ENCODE results near the gene N4BP2.

Gene N4BP2

DNA sequence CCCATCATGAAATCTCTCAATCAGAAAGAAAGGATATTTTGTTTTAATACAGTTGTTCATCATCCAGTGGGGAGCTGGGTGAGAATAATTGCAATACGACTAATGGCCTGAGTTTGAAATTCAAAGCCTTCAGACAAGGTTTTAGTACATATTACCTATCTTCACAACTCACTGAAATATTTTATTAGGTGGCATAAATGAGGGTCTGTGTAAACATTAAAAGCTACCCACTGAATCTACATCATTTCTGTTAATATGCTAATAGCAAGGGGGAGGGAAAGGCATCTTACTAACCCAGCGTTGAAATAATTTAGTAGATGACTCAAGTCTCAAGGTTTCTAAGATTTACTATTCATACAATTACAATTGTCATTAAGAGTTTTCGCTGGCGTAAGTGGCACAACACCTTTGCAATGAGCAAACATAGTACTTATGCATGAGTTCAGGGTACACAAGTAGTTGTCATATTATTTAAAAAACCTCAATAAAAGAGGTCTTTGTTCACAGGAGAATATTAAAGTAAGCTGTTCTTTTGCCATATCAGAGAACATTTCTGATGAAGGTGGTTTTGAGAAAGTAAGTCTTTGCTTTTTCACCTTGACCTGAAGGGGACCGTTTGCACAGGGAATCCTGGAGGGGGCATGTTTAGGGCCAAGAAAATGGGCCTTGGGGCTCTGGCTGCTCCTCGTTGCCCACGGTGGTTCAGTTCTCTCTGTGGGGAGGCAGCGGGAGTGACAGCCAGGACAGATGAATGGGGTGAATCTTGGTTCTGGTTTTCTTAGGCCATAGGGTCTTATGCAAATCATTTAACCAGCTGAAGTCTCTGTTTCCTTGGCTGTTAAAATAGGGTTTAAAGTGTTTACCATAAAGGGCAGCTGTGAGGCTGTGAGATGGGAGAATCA is 135.7 kb downstream of the N4BP2 start:
- DNase-seq (ENCODE audit: low spot score): no peak

DNA sequence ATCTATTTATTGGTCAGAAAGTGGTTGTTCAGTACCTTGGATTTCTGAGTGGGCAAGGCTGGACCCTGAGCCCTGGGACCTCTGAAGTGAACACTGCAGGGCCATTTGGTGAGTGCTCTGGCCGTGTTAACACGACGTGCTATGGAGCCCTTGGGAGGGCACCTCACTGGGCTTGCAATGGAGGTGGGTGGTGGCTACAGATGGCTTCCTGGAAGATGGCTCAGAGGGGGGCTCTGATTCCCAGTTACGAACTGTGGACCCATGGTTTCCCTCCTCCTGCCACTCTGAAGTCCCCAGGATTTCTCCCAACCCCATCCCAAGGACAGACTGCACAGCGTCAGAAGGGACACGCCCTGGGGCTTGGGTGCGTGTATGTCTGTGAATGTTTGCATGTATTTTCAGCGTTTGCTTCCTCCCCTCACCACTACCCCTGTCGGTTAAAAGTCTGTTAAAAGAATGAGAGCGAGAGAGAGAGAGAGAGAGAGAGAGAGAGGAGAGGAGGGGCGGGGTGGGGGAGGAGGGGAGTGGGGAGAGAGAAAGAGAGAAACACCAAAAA is 136.4 kb downstream of the N4BP2 start:
- DNase-seq (ENCODE audit: low spot score): no peak

DNA sequence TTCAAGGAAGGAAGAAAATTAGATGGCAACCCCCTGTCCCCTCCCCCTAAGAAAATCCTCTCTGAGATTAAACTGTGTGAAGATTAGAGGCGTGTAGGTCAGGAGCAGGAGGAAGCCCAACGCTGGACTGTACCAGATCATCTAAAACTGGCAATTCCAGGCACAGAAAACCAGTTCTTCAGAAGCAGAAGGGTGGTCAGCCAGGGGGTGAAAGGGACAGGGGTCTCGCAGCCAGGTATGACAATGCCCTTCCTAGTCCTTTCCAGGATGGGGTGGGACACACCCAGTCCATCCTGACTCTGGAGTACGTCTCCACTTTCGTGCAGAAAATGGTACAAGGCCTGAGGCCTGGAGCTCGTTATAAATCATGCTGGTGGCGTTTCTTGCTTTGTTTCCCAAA is 136.9 kb downstream of the N4BP2 start:
- no peak for DNase-seq (ENCODE audit: low spot score)

DNA sequence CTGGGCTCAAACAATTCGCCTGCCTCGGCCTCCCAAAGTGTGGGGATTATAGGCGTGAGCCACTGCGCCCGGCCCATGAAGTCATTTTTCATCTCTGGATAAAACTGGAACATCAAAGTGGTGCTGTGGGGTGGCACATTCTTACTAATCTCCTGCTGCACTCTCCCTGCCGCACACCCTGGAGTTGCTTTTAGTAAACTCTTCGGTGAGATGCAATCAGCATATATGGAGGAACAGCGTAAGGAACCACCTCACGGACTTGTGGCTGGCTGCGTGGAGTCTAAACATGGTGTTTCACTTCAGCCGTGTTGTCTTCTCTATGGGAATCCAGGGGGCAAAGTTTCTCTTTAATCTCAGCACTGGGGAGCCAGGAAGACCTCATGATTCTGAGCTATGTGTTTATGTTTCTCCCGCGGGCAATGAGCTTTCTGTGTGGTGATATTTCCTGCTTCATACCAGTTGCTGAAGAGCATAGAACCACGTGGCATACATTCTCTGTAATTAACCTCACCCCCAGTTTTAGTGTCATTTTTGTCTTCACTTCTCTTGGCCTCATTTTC is 138.0 kb downstream of the N4BP2 start:
- DNase-seq (ENCODE audit: low spot score): peak; percentile 13

DNA sequence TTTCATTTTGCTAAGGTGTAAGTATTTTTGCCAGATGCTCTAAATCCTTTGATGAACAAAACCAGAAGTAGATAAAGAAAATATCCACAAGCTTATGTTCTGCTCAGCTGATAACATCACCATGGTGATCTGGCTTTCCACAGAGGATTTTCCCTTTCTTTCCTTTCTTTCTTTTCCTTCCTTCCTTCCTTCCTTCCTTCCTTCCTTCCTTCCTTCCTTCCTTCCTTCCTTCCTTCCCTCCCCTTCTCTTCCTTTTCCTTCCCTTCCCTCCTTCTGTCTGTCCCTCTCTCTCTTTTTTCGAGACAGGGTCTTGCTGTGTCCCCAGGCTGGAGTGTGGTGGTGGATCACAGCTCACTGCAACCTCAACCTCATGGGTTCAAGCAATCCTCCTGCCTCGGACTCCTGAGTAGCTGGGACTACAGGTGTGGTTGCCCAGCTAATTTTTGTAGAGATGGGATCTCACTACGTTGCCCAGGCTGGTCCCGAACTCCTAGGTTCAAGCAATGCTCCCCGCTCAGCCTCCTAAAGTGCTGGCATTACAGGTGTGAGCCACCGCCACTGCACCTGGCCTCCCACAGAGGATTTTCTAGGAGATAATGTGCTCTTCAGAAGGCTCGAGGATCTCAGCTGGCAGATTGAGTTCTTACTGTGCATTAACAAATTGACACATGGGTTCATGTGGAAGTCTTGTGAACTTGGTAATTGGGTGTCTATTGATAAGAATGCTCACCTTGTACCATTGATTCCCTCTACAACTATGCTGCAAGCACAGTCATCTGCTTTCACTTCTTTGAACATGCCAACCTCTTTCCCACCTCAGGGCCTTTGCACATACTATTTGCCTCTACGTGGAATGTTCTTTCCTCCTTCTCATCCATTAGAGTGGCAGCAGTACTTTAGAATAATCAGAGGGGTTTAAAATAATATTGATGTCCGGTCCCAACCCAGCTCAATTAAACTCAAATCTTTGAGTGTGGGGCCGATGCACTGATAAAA is 138.8 kb downstream of the N4BP2 start:
- no peak for DNase-seq (ENCODE audit: low spot score)

DNA sequence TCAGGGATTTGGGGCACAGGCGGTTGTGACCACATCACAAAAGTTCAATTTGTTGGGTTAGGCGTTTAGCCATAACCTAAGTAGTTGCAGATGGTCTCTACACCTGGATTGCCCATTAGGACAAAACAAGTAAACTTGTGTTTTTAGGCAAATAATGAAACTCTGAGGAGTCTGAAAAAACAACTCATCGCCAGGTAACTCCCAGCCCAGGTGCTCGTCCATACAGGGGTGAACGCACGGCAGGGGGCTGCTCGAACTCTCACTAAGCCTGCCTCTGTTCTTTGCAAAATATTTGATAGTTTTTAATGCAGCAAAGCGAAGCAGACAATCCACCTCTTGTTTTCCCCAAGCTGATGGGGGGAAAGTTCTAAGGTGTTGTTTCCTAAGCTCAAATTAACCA is 139.6 kb downstream of the N4BP2 start:
- no peak for DNase-seq (ENCODE audit: low spot score)

DNA sequence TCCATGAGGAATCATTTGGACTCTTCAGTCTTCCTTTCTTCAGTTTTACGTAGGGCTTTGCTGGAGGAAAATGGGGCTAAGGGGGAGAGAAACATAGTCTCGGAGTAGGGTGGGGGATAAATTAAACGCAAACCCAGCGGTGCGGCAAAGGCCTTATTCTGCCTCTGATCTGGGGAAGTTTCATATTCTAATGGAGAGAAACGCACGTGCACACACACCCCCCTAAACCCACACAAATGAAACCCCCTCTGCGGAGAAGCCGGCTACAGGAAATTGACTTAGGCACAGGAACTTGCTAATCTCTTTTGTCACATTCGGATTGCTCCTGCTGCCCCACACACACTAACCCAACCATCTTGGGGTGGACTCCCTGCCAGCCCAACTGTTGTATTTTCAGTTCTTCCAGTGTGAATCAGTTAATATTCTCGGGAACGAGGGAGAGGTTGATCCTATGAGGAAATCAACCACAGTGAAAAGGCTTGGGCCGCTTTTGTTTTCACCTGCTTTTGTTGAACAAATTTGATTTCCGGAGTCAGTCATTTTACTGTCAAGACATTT is 140.2 kb downstream of the N4BP2 start, which contains the start of gene RHOH:
RHOH (plus strand) TSS at position 308 of the 558 bp plus-strand sequence. CDS start 46,356 bp downstream, outside the sequence.
- DNase-seq (ENCODE audit: low spot score): no peak

DNA sequence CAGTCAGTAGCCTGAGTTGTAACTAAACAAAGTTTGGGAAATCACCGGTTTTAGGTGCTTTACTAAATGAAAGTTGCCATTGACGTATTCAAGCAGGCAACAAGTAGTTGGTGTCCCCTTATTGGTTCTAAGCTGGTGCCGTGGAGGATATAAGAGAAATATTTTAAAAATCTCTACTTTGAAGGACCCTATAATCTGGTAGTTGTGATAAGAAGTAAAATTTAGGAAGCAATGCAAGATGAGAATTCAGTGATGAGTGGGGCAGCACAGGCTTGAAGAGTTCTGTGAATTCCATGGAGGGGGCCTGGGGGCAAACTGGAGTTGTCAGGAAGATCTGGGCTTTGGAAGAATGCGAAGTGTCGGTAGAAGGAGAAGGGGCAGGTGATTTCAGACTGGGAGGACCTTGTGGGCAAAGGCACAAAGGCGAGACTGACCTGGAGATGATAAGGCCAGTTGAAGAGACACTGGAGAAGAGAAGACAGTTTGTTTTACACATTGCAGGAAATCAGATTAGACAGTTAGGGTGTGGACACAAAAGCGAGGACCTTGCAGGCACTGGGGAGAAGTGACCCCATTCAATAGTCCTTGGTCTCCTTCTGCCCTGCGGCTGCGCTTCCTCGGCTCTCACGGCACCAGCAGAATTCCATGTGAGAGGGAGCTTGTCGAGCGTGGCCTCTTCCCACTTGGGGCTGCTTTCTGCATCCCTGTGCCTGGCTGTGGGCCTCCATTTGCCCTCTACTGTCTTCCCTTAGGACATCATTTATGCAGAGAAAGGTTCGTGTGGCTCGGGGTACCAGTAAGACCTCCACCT is 141.4 kb downstream of the N4BP2 start:
- no peak for DNase-seq (ENCODE audit: low spot score)

DNA sequence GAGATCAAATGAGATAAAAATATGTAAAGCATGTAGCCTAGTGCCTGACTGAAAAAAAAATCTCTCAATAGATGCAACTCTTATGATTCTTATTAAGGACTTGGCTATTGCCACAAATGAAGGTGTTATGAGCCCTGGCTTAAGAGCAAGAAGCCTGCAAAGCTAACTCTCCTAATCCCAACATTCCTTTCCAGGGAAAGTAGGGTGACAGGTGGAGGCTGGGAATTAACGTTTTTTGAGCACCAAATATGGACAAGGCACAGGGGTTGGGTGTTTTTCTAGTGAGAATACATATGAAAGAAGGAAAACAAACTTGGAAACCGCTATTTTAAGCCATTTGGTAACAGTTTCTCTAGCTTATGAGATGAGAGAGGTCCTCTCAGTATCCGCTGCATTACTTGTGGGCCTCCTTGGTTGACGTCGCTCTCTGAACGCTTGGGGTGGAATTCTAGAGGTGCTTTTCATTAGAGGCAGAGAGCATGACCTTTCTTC is 142.6 kb downstream of the N4BP2 start:
- DNase-seq (ENCODE audit: low spot score): no peak

DNA sequence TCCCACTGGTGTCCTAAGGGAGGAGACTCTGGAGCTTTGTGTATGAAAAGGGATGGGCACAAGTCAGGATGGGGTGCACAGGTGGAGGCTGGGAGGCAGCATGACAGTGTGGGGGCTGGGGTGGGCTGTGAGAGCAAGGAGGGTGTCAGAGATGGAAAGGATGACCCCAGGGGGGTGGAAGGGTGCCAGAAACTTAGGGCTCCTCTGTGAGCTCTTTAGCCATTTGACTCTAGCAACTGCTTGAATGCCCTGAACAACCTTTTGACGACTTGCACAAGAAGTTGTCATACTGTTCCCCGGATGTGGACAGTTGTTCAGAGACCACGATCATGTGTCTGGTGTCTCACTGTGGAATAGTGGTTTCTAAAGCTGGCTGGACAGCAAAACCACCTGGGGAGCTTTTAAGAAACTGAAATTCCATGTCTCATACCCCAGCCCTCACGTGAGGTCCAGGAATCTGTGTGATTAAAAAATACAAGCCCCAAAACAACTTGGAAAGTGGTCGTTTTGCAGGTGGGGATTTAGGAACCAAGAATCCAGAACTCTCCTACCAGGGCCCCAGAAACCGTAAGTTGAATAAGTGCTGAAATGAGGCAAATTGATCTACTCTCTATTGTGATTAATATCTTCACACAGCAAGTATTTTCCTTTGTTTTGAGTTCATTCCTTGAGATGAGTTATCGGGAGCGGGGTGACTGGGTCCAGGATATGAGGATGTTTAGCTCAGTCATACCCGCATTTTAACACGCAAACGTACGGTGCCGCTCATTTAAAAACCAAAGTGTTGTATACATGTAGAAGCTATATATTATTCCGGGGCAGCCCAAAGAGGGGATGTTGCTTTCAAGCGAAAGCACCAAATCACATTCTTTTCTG is 143.6 kb downstream of the N4BP2 start:
- DNase-seq (ENCODE audit: low spot score): no peak

DNA sequence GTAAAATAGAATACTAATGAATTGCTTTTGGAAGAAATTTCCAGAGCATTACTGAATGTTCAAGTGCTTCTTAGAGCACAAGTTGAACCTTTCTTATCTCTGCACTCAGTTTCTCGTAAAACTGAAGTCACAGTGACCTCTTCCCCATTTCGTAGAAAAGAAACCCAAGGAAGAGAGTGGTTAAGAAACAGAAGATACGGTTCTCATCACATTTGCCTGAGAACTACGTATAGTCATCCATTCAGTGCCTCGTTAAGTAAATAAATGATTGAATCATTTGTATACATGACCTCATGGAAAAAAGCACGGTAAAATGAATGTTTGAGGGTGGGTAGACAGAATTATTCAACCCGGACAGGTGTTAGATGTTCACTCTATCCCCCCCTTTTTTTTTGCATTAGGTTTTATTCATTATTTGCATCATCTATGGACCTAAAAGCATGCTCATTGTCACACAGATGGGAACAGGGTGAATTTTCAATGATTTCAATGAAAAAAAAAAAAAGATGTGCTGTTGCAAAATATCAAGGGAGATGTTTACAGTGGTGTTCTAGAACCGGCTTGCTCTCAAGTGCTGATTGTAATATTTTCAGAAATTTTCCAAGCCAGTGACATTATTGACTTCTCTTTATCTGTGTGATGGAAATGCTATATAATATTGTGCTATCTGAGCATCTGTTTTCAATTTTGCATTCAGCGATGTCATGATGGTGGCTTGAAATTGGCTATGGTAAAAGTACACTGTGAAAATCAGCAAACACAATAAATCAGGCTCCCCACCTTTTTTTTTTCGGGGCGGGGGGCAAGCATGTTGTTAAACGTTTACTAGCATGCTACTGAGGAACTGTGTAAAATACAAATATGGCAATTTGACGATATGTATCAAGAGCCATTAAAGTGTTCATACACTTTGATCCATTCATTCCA is 144.5 kb downstream of the N4BP2 start:
- DNase-seq (ENCODE audit: low spot score): no peak

DNA sequence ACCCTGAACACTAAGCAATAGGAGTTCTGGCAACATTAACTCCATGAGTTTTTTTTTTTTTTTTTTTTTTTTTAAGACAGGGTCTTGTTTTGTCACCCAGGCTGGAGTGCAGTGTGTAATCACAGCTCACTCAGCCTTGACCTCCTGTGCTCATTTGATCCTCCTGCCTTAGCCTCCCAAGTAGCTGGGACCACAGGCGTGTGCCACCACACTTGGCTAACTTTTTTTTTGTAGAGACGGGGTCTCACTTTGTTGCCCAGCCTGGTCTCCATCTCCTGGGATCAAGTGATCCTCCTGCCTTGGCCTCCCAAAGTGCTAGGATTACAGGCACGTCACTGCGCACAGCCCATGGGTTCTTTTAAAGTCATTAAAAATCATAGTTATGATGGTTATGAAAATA is 145.2 kb downstream of the N4BP2 start:
- no peak for DNase-seq (ENCODE audit: low spot score)

DNA sequence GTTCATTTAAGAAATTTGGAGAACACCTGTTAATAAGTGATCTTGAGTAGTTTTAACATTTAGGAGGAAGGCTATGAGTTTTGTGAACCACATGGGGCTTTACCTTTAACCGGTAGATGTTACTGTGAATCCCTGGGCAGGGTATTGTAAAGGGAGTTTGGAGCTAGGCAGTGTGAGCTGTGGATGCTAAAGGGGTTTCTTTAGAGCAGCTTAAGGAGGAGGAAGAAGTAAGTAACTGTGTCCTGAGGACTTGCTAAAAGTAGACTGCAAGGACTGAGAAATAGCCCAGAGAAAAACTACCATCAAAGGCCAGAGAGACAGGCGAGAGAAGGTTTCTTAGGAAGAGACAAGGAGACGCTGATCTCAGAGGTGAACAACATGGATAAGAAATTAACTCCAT is 145.8 kb downstream of the N4BP2 start:
- no peak for DNase-seq (ENCODE audit: low spot score)

DNA sequence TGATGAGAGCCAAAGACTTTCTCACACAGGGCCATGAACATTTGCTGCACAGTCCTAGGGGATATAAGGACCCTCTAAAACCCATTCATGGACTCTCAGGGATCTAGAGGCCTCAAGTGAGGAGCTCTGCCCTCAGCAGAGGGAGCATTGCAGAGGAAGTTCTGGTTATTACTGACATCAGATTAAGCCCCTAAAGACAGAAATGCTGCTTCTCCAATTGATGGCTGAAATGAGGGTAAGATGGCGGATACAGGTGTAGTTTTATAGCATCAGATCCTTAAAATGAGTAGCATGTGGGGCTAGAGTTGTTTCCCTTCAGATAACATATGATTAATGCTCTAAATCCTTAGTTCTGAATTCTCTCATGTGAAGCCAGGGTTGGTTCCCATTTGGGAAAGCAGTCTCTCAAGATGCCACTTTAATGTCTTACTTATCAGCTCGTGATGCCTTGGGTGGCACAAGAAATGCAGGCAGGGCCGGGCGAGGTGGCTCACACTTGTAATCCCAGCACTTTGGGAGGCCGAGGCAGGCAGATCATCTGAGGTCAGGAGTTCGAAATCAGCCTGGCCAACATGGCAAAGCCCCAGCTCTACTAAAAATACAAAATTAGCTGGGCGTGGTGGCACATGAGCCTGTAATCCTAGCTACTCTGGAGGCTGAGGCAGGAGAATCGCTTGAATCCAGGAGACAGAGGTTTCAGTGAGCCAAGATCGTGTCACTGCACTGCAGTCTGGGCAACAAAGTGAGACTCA is 148.0 kb downstream of the N4BP2 start:
- no peak for DNase-seq (ENCODE audit: low spot score)

DNA sequence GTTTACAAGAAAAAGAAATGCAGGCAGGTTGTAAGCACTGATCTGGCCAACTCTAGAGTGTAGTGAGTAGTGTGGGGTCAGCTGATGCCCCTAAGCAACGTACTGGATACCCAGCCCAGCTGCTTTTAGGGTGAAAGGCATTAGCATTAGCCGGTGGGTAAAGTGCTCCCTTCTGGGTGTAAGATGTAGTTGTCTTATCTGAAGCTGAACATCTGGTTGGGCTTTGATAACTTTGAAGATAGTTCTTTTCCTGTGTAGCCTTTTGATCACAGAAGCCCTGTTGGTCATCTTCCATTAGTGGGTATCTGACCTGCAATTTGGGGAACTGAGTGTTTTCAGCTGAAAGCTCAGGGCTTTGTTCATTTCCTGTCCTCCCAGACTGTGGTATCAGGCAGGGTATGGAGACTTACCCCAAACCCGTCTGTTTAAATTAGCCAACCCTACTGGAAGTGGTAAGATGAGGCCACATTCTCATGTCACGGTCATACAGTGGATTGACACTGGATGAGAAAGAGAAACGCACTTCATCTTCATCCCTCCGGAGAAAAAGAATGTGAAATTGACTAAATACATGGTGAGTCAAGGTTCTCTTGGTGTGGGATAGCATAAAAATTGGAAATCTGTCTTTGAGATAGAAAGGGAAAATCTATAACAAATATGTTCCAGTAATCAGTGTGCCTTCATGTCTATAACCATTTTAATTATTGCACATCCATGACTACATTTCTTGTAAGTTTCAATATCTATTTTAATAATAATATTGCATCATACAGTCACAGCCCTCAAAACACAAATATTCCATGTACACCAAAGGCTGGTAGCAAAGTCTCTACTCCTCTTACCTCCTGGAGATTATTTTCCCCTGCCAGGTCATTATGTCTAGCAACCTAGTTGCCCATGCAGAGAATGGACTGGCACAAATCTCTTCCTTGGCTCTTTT is 148.9 kb downstream of the N4BP2 start:
- no peak for DNase-seq (ENCODE audit: low spot score)

DNA sequence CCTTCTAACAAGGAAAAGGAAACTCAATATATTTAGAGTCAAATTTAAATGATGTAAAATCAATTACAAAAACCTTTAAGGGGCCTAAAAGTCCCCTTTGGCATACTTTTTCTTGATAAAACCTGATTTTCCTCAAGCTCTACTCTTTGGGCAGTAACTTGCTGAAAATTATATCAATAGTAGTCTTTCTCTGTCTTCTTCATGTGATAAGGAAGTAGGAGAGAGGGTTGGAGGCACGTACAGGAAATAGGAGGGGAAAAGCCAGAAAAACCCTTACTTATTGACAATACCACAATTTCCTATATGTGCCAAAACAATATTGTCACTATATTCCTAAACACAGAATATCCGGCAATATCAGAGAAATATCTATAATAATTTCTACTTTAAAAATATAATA is 149.8 kb downstream of the N4BP2 start:
- no peak for DNase-seq (ENCODE audit: low spot score)

Measured in AG08396 (cell line).